K562 (cell line): ENCODE measurements around the gene SLC1A1. TPM values are rescaled to one million over a fixed set of nuclear protein-coding genes. Genes with fewer than 3 reads are reported as not detected.

ENCODE experiments used
- polyA plus RNA-seq, 8 experiments: library from polyadenylated mRNA; depleted of rRNA in 4 of 8; stranded (reverse) in 5 of 8; unstranded in 3 of 8; fragments of >200 nt; fragmentation: Nextera tagmentation in 2 of 8; fragmentation: Illumina TruSeq in 1 of 8; extraction: Ambion mirVana in 2 of 8; extraction: Trizol in 1 of 8; gene quantifications; 2 replicates each; pipeline versions ENCODE4 v1.2.1 to v1.2.3, GENCODE V29; 2011 to 2014; ENCODE audit warnings: inconsistent platforms in 1 of 8, missing spikeins in 1 of 8
- total RNA-seq, 7 experiments: library from RNA; depleted of rRNA in 6 of 7; stranded (reverse); fragments of >200 nt in 6 of 7; fragmentation: Illumina TruSeq in 2 of 7; extraction: Trizol in 2 of 7; gene quantifications; 2 replicates each; pipeline versions ENCODE4 v1.2.1 to v1.2.3, GENCODE V29; 2011 to 2021; ENCODE audit warnings: low replicate concordance in 1 of 7

The SLC1A1 gene
- total and polyA plus RNA-seq, 9 of the 15 experiments (the other 6 are each of a cell fraction or from before 2014, with no cell fraction given), result 0.11 to 0.16 TPM; not detected in 7

Other genes with a start within 250 kb of the SLC1A1 start
- gene GLIS3, start 190.4 kb upstream of the SLC1A1 start, total RNA-seq (2014; rRNA removed), result 0.14 and 0.37 TPM in 2 replicates
- 0.44 and 0.61 TPM in 2 replicates for gene GLIS3, start 190.4 kb upstream of the SLC1A1 start, total RNA-seq (2014; rRNA removed; fragmentation: Illumina TruSeq; extraction: Trizol)
- gene GLIS3, start 190.4 kb upstream of the SLC1A1 start, total RNA-seq (2015; rRNA removed; fragmentation: Illumina TruSeq; extraction: Trizol), result 0.49 and 0.51 TPM in 2 replicates
- 0.71 and 1.5 TPM in 2 replicates for gene GLIS3, start 190.4 kb upstream of the SLC1A1 start, total RNA-seq (2021)
- gene GLIS3, start 190.4 kb upstream of the SLC1A1 start, polyA plus RNA-seq (2011; rRNA removed), result 0.08 TPM in 1 of 2 replicates, not detected in the other
- gene GLIS3, start 190.4 kb upstream of the SLC1A1 start, polyA plus RNA-seq (2014; fragmentation: Illumina TruSeq; extraction: Trizol), result 0.18 and 0.37 TPM in 2 replicates
- gene GLIS3, start 190.4 kb upstream of the SLC1A1 start, polyA plus RNA-seq (2014; fragmentation: Nextera tagmentation; extraction: Ambion mirVana), result under 1 TPM; 0.11 to 0.18 TPM
- gene GLIS3, start 190.4 kb upstream of the SLC1A1 start, polyA plus RNA-seq (2014; rRNA removed), result 0.01 and 0.30 TPM in 2 replicates
- 5.4 and 5.6 TPM in 2 replicates for gene PLPP6, start 171.8 kb downstream of the SLC1A1 start, total RNA-seq (2014; rRNA removed)
- 4.9 and 5.3 TPM in 2 replicates for gene PLPP6, start 171.8 kb downstream of the SLC1A1 start, total RNA-seq (2014; rRNA removed; fragmentation: Illumina TruSeq; extraction: Trizol)
- 4.5 and 5.1 TPM in 2 replicates for gene PLPP6, start 171.8 kb downstream of the SLC1A1 start, total RNA-seq (2015; rRNA removed; fragmentation: Illumina TruSeq; extraction: Trizol)
- gene PLPP6, start 171.8 kb downstream of the SLC1A1 start, total RNA-seq (2021), result 6.4 and 6.9 TPM in 2 replicates
- gene PLPP6, start 171.8 kb downstream of the SLC1A1 start, polyA plus RNA-seq (2011; rRNA removed), result 8.3 and 8.9 TPM in 2 replicates
- 7.0 and 7.3 TPM in 2 replicates for gene PLPP6, start 171.8 kb downstream of the SLC1A1 start, polyA plus RNA-seq (2014; fragmentation: Illumina TruSeq; extraction: Trizol)
- gene PLPP6, start 171.8 kb downstream of the SLC1A1 start, polyA plus RNA-seq (2014; fragmentation: Nextera tagmentation; extraction: Ambion mirVana), result 1 to 10 TPM; 1.9 to 2.0 TPM
- 6.3 and 6.7 TPM in 2 replicates for gene PLPP6, start 171.8 kb downstream of the SLC1A1 start, polyA plus RNA-seq (2014; rRNA removed)
- gene SPATA6L, start 176.0 kb downstream of the SLC1A1 start, total RNA-seq (2014; rRNA removed), result 1.00 TPM in 1 of 2 replicates, not detected in the other
- gene SPATA6L, start 176.0 kb downstream of the SLC1A1 start, total RNA-seq (2014; rRNA removed; fragmentation: Illumina TruSeq; extraction: Trizol), result 0.06 TPM in 1 of 2 replicates, not detected in the other
- gene SPATA6L, start 176.0 kb downstream of the SLC1A1 start, total RNA-seq (2015; rRNA removed; fragmentation: Illumina TruSeq; extraction: Trizol), result not detected in 2 replicates
- gene SPATA6L, start 176.0 kb downstream of the SLC1A1 start, total RNA-seq (2021), result not detected in 2 replicates
- gene SPATA6L, start 176.0 kb downstream of the SLC1A1 start, polyA plus RNA-seq (2011; rRNA removed), result 0.03 and 0.04 TPM in 2 replicates
- gene SPATA6L, start 176.0 kb downstream of the SLC1A1 start, polyA plus RNA-seq (2014; fragmentation: Illumina TruSeq; extraction: Trizol), result not detected in 2 replicates
- gene SPATA6L, start 176.0 kb downstream of the SLC1A1 start, polyA plus RNA-seq (2014; fragmentation: Nextera tagmentation; extraction: Ambion mirVana), result under 1 TPM; 0.04 to 0.08 TPM
- gene SPATA6L, start 176.0 kb downstream of the SLC1A1 start, polyA plus RNA-seq (2014; rRNA removed), result 0.21 and 0.31 TPM in 2 replicates
- gene CDC37L1, start 189.1 kb downstream of the SLC1A1 start, total RNA-seq (2014; rRNA removed), result 6.0 and 8.1 TPM in 2 replicates
- 7.8 and 8.5 TPM in 2 replicates for gene CDC37L1, start 189.1 kb downstream of the SLC1A1 start, total RNA-seq (2014; rRNA removed; fragmentation: Illumina TruSeq; extraction: Trizol)
- 7.2 and 7.8 TPM in 2 replicates for gene CDC37L1, start 189.1 kb downstream of the SLC1A1 start, total RNA-seq (2015; rRNA removed; fragmentation: Illumina TruSeq; extraction: Trizol)
- 5.5 and 7.9 TPM in 2 replicates for gene CDC37L1, start 189.1 kb downstream of the SLC1A1 start, total RNA-seq (2021)
- gene CDC37L1, start 189.1 kb downstream of the SLC1A1 start, polyA plus RNA-seq (2011; rRNA removed), result 3.6 and 5.4 TPM in 2 replicates
- gene CDC37L1, start 189.1 kb downstream of the SLC1A1 start, polyA plus RNA-seq (2014; fragmentation: Illumina TruSeq; extraction: Trizol), result 5.3 and 5.4 TPM in 2 replicates
- gene CDC37L1, start 189.1 kb downstream of the SLC1A1 start, polyA plus RNA-seq (2014; fragmentation: Nextera tagmentation; extraction: Ambion mirVana), result 1 to 10 TPM; 1.5 TPM
- gene CDC37L1, start 189.1 kb downstream of the SLC1A1 start, polyA plus RNA-seq (2014; rRNA removed), result 7.5 and 9.6 TPM in 2 replicates